ENCODE results near the gene TEX52.

DNA sequence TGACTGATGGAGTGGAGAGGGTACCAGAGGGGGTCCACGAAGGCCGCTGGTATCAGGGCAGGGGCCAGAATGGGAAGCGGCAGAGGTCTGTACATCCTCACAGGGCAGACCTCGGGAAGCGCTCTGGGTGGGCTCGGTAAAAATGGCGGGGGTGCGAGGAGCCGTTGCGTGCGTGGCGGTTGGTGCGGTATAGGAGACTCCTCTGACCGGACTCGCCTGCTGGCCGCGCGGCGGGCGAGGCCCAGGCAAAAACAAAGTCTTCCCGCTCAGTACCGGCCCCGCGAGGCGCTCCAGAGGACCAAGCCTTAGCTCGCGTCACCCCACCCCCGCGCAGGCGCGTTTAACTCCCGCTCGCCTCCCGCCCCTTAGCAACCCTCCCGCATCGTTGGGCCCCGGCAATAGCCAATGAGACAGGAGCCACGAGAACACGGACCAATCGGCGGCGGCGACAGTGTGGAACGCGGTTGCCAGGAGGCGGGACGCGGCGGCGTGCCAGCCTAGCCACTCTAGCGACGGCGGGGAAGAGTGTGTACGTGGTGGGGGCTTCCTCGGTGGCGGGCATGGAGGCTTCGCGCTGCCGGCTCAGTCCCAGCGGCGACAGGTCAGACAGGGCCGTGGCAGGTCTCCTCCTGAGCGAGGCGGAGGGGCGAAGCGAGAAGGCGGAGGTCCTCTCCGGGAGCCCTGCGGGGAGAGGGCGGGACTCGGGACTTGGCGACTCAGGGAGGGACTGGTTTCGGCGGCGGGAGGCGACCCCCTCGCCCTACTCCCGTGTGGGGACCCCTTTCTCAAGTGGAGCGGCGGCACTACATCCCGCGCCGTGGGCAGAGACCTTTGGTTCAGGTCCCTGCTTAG is 33.8 kb upstream of the TEX52 start, which contains the start of gene TULP3:
- TF ChIP-seq EP300 (IDR thresholded peaks at IDR 0.05), result peak; percentile 81 to 99
- TF ChIP-seq, protein P1, sequence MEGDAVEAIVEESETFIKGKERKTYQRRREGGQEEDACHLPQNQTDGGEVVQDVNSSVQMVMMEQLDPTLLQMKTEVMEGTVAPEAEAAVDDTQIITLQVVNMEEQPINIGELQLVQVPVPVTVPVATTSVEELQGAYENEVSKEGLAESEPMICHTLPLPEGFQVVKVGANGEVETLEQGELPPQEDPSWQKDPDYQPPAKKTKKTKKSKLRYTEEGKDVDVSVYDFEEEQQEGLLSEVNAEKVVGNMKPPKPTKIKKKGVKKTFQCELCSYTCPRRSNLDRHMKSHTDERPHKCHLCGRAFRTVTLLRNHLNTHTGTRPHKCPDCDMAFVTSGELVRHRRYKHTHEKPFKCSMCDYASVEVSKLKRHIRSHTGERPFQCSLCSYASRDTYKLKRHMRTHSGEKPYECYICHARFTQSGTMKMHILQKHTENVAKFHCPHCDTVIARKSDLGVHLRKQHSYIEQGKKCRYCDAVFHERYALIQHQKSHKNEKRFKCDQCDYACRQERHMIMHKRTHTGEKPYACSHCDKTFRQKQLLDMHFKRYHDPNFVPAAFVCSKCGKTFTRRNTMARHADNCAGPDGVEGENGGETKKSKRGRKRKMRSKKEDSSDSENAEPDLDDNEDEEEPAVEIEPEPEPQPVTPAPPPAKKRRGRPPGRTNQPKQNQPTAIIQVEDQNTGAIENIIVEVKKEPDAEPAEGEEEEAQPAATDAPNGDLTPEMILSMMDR (IDR thresholded peaks at IDR 0.05), result peak in 3 of 5 experiments; percentile 12 to 46 (median 26)

Measured in tibial nerve (tissue), 4 donors.